Measurements from ENCODE around the gene RPL38.

GRCh38 chr17:74197801-74198200, 5.7 kb upstream of the RPL38 start:
- no peak for TF ChIP-seq EZH2 (IDR thresholded peaks at IDR 0.05; ENCODE audit: borderline replicate concordance, insufficient read depth, low read depth, low read length, poor library complexity, severe bottlenecking)
- no peak for TF ChIP-seq CTCF (IDR thresholded peaks at IDR 0.05)
